ENCODE measurements around the gene AZGP1.
"Not testable (repeated sequence)": the region's sequence is repeated elsewhere in the genome, so short reads cannot be mapped to it uniquely, and the experiment has no call there.

Gene AZGP1

DNA sequence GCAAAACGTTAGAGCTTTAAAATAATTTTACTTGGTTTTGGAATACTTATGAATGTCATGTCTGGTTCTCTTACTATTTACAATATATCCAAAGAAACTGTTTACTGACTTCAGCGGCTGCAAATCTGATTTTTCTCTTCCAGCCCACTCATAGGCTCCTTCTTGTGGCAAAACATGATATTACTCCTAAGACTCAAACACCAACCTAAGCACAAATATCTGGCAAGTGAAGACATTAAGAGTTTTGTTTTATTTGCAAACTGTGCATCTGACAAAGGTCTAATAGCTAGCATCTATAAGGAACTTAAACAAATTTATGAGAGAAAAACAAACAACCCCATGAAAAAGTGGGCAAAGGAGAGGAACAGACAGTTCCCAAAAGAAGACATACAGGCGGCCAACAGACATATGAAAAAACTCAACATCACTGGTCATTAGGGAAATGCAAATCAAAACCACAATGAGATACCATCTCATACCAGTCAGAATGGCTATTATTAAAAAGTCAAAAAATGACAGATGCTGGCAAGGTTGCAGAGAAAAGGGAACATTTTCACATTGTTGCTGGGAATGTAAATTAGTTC, 26.1 kb downstream of the AZGP1 start:
- DNase-seq: no peak

DNA sequence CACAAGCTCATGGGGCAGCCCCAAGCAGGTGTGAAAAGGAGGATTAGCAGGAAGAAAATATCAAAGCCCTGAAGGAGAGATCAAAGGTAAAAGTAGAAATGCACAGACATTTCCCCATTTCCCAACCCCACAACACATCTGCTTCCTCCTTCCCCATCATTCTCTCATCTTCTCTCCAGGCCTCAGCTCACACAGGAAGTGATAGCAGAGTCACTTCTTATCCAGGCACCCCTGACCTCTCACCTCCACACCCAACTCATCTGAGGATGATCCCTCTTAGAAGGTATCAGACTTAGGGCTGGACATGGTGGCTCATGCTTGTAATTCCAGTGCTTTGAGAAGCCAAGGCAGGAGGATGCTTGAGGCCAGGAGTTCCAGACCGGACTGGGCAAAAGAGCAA, 28.2 kb downstream of the AZGP1 start:
- DNase-seq: no peak

DNA sequence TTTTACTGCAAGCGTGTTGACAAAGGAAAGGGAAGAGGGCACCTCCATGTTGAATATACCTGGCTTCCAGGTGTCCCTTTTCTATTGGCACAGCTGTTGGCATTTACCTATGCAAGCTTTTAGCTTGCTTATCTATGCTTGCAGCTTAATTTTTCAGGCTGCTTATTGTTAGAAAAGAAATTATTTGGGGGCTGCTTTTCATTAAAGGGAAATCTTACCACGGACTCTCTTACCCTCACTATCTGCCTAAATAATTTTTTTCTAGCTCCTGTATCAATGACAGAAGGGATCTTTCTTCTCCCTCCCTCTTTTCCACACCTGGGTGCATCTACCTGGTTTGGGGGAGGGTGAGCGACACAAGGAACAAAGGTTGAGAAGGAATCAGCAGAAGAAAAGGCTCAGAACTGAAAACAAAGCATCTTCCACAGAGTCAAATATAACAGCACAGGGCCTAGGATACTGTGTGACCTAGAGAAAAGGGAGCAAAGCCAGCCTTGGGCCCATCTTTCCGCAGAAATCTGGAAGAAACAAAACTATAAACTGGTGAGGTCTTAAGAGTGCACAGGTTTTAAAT, 31.2 kb downstream of the AZGP1 start:
- no peak for DNase-seq

DNA sequence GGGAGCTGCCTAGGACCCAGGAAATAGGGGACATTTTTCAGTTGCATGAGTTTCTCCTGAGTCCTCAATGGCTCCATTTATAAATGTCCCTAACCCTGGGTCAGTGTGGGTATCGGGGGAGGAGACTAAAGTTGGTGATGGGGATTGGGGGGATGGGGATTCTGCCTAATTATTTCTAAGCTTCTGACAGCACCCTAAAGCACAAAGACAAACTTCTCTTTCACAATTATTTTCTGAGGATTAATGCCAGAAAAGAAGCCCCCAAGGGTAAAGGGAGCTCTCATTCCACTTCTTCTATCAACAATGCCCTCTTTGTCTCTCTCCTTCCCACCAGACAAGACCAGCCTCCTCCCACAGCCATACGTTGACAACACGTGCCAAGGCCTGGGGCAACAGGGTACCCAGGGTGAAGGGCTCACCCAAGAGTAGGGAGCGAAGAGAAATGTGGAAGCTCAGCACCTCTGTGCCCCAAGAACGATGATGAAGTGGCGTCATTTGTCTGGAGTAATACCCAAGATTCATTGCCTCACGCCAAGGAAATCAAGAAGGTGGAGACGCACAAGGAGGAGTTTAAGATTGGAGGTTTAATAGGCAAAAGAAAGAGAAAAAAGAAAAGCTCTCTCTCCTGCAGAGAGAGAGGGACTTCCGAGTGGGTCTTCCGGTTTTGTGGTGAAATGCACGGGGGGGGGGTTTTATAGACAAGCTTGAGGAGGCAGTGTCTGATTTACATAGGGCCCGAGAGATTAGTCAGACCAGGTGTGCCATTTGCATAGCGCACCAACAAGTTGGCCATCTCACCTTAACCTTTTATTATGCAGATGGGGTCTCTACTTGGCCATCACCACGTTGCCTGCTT, 32.0 kb downstream of the AZGP1 start:
- no peak for DNase-seq

DNA sequence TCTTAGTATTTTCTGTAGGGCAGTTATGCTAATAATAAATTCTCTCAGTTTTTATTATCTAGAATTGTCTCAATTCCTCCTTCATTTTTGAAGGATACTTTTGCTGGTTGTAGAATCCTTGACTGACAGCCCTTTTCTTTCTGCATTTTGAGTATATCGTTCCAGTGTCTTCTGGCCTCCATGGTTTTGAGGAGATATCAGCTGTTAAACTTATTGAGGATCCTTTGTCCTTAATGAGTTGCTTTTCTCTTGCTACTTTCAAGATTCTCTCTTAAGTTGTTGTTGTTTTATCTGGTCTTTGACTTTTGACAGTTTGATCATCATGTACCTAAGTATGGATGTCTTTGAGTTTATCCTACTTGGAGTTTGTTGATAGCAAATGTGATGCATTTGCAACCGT, 37.5 kb downstream of the AZGP1 start:
- no peak for DNase-seq

DNA sequence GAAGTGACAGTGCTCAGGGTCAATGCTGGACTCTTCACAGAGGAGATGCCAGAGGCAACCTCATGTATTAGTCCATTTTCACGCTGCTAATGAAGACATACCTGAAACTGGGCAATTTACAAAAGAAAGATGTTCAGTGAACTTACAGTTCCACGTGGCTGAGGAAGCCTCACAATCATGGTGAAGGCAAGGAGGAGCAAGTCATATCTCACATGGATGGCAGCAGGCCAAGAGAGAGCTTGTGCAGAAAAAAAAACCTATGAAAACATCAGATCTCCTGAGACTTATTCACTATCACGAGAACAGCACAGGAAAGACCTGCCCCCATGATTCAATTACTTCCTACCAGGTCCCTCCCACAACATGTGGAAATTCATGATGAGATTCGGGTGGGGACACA, 40.8 kb downstream of the AZGP1 start:
- not testable (repeated sequence) for DNase-seq

DNA sequence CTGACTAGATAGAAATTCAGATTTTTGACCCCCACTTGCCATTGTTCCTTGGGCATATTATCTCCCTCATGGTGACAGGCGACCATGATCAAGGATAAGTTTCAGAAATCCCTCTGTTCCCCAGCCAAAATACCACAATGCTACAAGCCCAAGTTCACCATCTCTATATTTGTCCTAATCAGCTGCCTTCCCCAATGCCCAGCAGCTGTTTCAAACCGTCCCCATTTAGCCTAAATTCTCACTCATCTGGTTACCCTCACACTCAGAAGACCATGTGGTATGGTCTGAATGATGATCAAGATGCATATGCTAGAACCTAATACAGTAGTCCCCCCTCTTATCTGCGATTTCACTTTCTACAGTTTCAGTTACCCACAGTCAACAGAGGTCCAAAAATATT, 45.5 kb downstream of the AZGP1 start:
- DNase-seq: no peak

DNA sequence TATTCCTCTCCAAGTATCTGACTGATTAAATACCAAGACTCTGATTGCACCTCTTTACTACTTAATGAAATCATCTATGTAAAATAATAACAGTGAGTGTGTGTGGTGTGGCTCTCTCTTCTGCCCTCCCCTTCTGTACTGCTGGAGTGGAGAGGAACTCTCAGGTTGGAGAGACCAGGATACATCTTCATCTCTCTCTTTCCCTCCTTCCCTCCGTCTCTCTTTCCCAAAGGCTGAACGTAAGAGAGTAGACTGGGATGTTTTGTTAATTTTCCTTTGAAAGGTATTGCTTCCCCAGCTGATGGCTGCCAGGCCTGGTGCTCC, 46.1 kb downstream of the AZGP1 start:
- DNase-seq: no peak

DNA sequence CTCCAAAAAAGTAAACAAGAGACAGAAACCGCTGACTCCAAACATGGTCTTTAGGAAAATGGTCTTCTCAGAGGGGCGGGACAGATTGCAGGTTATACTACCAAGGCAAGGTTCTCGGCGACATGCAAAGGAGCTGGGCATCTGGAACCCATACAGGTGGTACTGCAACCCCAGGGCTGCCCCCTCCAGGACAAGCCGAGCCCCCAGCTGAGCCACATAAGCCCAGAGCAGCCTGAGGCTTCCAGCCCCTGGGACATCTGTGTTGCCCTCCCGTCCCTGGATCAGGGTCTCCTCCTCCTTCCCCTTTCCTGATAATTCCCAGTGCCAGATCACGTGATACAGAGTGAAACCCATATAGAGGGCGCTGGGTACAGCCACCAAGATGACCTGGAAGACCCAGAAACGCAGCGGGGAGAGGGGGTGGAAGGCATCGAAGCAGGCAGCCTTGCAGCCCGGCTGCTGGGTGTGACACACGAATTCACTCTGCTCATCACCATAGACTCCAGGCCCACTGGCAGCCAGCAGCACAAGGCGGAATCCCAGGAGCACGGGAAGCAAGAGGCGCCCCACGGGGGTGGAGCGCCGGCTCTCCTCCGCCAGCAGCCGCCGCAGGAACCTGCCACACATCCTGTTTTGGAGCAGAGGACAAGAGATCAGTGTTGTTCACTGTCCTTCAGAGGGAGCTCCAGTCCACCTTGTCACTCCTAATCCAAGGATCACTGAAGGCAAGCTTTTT, 46.7 kb downstream of the AZGP1 start, which contains the start of gene GJC3:
Gene GJC3 (minus strand): TSS at position 627 of the 736 bp plus-strand sequence. CDS start 0 bp downstream, at position 627.
- peak; percentile 61 for DNase-seq

DNA sequence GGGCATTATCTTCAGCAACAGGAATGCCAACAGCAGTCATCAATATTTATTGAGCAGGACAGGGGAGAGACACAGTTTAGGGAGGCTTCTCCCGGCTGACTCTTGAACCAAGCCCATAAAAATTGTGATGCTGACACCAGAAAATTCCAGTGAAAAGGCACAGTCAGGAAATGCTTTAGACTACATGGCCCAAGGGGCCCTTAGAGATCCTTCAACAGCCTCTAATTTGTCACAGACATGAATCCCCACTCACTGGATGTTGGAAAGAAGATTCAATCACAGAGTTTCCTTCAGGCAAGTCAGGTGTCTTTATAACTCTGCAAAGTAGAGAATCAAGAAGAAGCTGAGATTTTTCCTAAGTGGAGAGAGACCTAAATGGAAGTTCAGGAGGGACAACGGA, 47.6 kb downstream of the AZGP1 start:
- no peak for DNase-seq

DNA sequence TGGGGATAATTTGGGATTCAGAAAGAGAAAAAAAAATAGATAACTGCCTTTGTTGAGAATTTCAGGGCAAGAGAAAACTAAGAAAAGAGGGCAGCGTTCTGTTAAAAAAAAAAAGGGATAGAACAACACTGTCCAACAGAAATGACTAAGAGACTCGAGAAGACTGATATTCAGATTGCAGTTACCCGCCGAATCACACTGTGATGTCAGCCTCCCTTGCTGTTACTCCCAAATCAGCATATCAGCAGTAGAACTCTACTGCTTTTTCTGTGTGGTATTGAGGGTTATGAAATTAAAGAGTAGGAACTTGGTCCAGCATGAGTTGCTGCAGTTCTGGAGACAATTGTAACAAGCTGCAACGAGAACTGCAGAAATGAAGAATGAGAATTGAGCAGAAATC, 48.3 kb downstream of the AZGP1 start:
- no peak for DNase-seq

DNA sequence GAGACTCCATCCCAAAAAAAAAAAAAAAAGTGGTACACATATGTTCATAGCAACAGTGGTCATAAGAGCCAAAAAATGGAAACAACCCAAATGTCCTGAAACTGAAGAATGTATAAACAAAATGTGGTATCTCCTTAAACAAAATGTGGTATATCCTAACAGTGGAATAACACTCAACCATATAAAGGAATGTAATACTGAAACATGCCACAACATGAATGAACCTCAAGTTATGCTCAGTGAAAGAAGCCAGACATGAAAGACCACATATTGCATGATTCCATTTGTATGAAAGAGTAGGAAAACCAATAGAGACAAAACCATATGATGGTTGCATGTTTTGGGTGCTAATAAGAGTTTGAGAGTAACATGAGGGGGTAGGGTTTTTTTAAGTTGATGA, 49.5 kb downstream of the AZGP1 start:
- DNase-seq: no peak

DNA sequence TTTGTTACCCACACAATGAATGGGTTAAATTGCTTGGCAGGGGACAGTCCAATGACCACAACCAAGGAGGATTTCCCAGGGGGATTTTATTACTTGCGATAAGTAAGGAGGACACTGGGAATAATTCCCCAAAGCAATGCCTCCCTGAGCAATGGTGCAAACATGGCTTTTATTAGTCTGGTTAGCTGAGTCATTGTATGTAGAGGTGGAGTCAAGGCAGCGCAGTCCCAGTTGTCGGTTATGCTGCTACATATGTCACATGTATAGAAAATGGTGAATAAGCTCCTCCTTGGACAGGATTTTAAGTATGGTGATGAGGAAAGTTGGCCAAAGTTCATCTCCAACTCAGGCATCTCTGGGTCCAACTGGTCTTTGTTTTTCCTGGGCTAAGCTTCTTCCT, 52.6 kb downstream of the AZGP1 start:
- no peak for DNase-seq

DNA sequence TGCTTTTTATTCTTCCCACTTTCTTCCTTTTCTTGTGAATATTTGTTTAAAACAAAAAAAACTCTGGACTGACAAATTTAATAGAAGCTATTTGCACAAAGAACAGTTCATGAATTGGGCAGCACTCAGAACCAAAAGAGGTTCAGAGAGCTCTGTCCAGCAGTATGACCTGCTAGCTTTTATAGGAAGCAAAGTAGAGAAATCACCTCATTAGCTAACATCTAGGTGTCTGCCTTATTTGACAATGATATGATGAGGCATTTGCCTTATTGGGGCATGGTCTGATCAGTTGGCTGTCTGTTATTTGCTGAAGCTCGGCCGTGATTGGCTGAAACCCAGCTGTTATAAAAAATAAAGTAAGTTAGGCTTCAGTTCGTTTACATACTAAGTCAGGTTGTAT, 55.7 kb downstream of the AZGP1 start:
- DNase-seq: no peak

DNA sequence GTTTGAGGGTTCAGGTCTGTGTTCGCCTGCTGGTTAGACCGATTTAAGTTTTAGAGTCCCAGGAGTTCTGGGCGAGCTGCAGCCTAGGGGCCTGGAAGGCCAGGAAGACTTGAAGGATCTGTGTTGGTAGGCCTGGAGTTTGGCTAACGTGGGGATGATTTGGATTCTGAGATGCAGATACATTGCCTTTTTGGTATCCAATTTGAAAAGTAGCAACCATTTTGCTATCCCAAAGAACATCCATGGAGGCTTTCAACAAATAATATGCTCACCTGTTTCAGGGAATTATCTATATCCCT, 56.1 kb downstream of the AZGP1 start:
- no peak for DNase-seq

DNA sequence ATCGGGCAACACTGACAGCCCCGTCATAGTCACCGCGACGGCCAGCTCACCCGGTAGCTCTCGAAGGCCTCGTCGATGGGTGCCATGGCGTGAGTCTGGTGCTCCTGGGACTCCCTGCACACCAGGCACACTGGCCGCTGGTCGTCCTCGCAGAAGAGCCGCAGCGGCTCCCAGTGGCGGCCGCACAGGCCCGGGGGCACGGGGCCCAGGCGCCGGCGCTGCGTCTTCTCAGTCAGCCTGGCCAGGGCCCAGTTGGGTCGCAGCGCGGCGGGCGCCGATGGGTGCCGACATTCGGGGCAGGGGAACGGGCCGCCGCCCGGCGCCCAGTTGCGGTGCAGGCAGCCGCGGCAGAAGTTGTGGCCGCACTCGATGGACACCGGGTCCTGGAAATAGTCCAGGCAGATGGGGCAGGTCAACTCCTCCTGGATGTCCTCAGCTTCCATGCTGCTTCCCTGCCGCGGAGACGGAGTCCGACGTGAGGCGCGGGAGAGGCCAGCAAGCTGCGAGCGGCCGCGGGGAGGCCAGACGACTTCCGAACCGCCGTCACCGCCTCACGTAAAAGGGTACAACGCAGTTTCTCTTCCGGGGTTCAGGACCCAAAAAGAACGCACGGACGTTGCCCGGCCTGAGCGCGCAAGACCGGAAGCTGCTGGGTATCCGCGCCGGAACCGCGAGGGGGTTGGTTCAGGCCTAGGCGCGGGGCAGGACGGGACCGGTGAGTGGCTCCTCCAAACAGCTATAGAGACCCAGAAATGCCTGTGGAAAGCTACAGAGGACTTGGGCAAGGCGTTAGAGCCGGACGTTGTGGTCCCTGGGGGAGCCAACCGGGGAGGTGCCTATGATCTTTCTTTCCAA, 56.6 kb downstream of the AZGP1 start, which contains the start of gene TRIM4:
Gene TRIM4 (minus strand): TSS at position 572 of the 855 bp plus-strand sequence. CDS start 129 bp downstream, at position 443.
- DNase-seq: peak; percentile 83

Measured in NCI-H82 (cell line).